GM19023 (cell line): ENCODE data around the gene KCTD8.

ENCODE experiments used
- ATAC-seq: cut with Tn5 transposase; IDR thresholded peaks from one replicate; pipeline ENCODE4 v1.9.1; 2021; ENCODE audit warnings: mild to moderate bottlenecking, moderate library complexity; ENCODE audit not compliant: unreplicated experiment

The KCTD8 gene

DNA sequence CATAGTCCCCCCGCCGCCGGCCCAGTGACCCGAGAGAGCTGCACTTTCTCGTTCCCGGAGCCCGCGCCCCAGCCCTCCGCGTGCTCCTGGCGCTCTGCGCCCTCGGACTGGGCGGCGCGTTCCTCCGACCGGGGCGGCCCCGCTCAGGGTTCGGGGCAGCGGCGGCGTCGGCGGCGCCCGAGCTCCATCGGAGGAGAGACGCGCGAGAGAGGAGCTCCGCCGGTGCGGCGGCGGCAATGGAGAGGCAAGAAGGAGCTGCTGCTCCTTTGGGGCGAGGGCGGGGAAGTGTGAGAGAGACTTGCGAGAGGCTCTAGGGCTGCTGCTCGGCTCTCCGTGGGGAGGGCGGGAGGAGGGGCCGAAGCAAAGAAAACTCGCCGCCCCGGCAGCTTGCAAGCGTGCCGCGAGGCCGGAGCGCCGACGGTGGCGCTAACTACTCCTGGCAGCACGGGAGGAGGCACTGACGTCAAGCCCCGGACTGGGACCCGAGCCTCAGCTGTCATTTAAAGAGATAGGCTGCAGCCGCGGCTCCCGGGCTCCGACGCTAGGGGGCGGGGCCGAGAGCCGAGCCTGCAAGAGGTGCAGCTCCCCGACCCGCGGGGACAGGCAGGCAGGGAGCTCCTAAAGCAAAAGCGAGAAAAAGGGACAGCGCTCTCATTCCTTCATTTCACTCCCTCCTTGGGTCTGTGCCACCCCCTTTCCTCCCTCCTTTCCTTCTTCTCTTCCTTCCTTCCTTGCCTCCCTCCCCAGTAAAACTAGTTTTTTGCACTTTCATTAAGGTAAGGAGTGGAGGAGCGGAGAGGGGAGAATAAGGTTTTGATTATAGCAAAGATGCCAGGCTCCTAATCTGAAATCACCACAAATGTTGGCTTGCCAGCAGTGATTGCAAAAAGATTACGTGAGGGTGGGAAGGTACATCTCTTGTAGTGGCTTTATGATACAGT, at the start of gene KCTD8:
TSS of gene KCTD8 (minus strand) at position 289 of the 941 bp plus-strand sequence.
- ATAC-seq, result peak; percentile 96

- ATAC-seq, result no peak
These were observed 46.4 kb upstream of the KCTD8 start for GRCh38 chr4:44494810-44495701.

GRCh38 chr4:44493924-44494323, 45.3 kb upstream of the KCTD8 start:
- ATAC-seq, result no peak

- ATAC-seq, result no peak
These were observed 38.7 kb upstream of the KCTD8 start for GRCh38 chr4:44487341-44487740.

- ATAC-seq, result no peak
These were observed 31.1 kb upstream of the KCTD8 start for GRCh38 chr4:44479731-44480130.

DNA sequence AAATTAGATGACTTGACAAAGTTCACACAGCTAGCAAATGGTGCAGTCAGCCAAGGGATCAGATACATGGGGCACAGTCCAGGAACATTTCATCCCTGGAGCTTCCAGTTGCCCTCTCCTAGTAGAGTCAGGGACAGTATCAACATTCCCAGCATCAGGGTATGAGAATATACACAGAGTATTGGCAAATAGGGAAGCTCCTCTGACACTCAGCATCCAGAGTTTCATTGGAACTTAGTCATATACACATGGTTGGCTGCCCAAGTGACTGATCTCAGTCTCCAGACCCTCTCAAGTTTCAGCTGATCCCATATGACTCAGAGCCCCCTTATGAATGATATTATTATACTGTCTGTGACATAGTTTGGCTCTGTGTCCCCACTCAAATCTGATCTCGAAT, 13.7 kb upstream of the KCTD8 start:
- ATAC-seq, result no peak

GRCh38 chr4:44447563-44448504, 775 bp downstream of the KCTD8 start:
- peak; percentile 3 for ATAC-seq

DNA sequence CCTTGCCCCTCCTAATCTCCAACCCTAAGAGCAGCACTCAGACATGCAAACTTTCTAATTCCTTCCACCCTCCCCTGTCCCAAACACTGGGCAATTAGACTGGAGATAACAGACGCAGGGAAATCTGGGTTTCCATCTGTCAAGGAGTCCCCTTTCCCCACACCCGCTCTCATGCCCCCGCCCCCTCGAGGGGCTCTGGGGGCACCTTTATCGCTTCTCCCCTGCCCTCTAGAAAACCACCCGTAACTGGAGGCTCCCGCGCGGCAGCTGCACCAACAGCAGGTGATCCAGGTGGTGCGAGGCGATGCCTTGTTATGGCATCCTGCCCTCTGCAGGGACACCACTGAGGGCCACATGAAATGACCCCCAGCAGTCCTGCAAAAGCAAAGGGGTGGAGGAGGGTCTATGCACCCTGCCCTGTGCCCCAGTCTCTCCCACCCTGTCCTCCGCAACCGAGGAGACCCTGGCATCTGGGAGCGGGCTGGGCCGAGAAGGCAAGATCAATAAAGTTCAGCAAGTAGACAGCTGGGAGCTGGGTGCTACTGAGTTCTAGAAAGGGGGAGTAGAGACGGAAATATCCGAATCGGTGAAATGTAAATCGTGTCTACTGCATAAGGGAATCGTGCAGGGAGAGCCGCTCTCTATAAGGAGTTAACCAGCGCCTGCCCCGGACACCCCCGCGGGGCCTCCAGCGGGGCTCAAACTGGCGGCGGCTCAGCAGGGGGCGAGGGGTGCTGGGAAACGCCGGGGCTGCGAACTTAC, 1.6 kb downstream of the KCTD8 start:
- no peak for ATAC-seq

DNA sequence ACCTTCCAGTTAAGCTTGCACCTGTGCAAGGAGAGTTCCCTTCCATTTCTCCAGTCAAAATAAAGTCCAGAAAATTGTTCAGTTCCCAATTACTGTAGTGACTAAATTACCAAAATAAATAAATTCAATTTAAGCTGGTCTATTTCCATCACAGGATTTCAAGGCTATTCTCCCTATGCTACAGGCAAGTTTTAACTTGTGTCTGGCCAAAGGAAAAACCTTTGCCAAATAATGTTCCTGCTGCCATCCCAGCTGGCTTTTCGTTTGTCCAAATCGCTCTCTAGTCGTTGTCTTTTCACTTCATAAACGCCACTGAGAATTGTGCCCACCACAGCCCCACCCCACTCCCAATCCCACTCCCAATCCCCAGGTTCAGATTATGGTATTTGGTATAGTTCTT, 2.4 kb downstream of the KCTD8 start:
- ATAC-seq, result no peak

DNA sequence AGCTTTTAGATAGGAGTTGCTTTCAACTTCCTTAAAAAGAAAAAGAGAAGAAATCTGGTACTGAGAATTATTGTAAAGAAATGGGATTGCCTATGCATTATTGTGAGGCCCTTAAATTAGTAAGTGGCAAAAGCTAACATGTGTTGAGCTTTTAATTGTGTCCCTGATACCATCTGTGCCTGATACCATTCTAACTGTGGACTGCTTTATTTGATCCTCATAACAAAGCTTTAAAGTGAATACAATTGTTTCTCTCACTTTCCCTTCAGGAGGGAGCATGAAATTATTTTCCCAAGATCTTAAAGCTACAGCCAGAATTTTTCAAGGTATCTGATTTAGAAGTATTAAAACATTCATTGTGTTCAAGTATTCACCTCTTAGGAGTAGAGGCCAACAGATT, 9.9 kb downstream of the KCTD8 start:
- ATAC-seq, result no peak

- no peak for ATAC-seq
These were observed 14.4 kb downstream of the KCTD8 start for GRCh38 chr4:44434247-44434646.

GRCh38 chr4:44425614-44426208, 22.9 kb downstream of the KCTD8 start:
- no peak for ATAC-seq

GRCh38 chr4:44422912-44423311, 25.7 kb downstream of the KCTD8 start:
- ATAC-seq, result no peak

- ATAC-seq, result no peak
These were observed 27.1 kb downstream of the KCTD8 start for GRCh38 chr4:44421330-44422065.

DNA sequence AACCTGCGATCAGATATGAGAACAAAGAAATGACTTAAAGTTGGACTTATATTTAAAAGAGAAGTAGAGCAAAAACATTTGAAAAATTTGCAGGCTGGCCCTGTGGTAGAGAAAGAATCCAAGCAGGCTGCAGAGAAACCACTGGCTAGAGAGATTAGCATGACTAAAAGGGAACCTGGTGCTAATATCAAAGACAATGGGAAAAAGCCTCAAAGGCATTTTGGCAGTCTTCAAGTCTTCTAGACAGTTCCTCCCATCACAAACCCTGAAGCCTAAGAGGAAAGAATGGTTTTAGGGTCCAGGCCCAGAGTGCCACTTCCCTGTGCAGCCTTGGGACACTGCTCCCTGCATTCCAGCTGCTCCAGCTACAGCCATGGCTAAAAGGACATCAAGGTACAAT, 33.4 kb downstream of the KCTD8 start:
- no peak for ATAC-seq

- ATAC-seq, result no peak
These were observed 80.0 kb downstream of the KCTD8 start for GRCh38 chr4:44368413-44369167.

- ATAC-seq, result no peak
These were observed 94.4 kb downstream of the KCTD8 start for GRCh38 chr4:44354172-44354571.

GRCh38 chr4:44351069-44351468, 97.5 kb downstream of the KCTD8 start:
- ATAC-seq, result no peak
